LNCAP (cell line): ENCODE measurements around the gene SLC24A3.

Experiments used
- TF ChIP-seq, protein P1 (sequence below): fragments of 450-650 bp; IDR thresholded peaks from 2 replicates; pipeline ENCODE4 v1.5.1; 2017; ENCODE audit warnings: mild to moderate bottlenecking

The SLC24A3 gene

DNA sequence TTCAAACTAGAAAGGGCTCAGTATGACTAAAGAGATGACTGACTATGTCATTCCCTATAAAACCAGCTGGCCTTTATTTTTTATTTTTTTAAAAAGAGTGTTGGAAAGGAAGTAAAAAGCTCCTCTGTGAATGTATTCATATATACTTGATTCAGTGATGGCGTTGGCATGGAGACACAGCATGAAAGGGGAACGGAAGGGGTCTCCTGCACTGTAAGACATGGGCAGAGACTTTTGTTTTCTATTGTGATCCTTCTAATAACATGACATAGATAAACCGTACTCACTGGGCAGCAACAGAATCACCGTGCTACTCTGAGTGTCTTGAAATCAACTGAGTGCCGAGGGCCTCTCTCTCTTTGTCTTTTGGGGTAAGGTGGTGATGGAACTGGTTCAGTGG, 317.6 kb downstream of the SLC24A3 start:
- TF ChIP-seq, protein P1, sequence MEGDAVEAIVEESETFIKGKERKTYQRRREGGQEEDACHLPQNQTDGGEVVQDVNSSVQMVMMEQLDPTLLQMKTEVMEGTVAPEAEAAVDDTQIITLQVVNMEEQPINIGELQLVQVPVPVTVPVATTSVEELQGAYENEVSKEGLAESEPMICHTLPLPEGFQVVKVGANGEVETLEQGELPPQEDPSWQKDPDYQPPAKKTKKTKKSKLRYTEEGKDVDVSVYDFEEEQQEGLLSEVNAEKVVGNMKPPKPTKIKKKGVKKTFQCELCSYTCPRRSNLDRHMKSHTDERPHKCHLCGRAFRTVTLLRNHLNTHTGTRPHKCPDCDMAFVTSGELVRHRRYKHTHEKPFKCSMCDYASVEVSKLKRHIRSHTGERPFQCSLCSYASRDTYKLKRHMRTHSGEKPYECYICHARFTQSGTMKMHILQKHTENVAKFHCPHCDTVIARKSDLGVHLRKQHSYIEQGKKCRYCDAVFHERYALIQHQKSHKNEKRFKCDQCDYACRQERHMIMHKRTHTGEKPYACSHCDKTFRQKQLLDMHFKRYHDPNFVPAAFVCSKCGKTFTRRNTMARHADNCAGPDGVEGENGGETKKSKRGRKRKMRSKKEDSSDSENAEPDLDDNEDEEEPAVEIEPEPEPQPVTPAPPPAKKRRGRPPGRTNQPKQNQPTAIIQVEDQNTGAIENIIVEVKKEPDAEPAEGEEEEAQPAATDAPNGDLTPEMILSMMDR, result no peak

DNA sequence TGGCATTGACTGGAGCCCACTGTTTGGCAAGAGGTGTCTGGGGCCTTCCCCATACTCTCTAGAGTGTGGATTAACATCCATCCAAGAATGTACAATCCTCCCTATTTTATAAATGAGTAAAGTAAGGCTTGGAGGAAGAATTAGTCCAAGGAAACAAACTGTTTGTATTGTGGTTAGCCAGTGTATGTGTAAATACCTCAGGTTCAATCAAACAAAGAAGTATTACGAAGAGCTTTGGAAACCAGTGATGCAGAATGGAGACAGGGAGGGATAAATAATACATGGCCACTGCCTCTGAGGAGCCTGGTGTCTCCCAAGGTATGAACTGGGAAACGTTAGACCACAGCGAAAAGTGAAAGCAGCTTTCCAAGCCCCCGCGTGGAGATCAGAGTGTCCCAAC, 319.0 kb downstream of the SLC24A3 start:
- TF ChIP-seq, protein P1, result no peak

DNA sequence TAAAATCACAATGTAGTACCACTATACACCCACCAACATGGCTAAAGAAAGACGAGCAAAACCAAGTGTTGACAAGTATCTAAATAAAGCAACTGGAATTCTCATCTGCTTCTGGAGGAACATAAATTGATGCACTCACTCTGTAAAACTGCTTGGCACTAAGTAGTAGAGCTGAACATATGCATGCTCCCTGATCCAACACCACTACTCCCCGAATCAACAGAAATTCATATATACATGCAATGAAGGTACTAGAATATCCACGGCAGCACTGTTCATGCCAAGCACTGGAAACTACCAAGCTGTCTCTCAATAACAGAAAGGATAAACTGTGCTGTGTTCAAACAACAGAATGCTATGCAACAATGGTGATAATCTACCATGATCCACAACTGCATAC, 326.1 kb downstream of the SLC24A3 start:
- TF ChIP-seq, protein P1, result no peak

DNA sequence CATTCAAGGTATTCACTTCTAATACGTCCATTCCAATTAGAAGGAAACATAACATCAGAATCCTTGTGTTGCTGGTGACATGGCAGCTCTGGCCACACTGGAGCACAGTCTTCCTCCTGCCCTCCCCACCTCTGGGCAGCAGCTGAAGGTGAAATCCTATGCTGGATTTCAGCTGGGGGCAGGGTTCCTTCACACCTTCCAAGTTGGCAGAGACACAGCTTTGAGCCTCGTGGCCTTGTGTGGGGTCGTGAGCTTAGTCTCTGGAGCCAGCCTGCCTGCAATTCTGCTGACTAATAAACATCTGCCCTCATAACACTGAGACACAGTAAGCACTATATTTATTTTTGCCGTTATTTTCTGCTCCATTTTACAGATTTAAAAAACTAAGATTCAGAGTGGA, 326.7 kb downstream of the SLC24A3 start:
- TF ChIP-seq, protein P1, result no peak

DNA sequence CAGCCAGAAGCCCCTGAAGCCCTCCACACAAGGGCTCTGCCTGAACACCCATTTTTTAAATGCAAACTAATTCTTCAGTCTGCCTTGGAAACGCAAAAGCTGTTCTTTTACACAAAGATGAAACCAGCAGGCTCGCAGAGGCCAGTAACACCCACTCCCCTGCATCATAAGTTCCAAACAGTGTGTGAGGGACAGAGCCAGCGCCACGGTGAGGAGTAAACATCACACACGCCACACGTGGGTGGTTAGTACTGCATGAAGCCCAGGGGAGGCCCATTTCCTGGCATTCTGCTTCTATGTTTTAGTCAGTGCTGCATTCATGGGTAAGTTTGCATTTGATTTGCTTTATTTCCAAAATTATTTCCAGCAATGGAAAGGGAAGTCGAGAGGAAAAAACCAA, 327.9 kb downstream of the SLC24A3 start:
- TF ChIP-seq, protein P1, result no peak

DNA sequence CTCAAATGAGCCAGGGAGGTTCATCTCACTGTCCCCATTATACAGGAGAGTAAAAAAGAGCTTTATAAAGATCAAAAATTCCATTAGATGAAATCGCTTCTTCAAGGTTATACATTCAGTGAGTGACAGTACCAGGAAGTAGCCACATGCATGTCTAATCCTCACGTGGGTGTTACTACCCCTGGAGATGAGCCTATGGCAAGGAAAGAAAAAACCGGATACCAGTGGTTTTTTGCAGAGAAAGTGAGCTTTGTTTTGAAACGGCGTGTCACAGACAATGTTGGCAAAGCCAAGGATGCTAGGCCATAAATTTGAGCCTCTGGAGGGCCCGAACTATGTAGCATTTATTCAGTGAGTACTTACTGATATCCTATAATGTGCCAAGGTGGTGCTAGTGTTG, 330.7 kb downstream of the SLC24A3 start:
- TF ChIP-seq, protein P1, result no peak

DNA sequence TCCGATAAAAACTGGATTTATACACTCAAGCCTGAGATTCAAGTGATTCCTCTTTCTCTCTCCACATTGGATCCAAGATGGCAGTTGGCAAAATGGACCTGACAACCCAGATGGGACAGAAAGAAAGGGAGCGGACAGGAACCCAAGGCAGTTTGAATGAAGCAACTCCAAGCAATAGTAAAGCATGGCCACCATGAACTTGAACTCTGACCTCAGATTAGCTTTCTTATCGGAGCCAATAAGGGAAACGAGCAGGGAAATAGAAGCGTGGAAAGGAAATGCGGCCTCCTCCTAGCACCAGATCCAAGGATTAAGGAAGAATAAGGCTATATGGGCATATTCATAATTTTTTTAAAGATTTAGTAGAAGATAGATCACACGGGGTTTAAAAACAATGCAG, 332.2 kb downstream of the SLC24A3 start:
- TF ChIP-seq, protein P1, result no peak

DNA sequence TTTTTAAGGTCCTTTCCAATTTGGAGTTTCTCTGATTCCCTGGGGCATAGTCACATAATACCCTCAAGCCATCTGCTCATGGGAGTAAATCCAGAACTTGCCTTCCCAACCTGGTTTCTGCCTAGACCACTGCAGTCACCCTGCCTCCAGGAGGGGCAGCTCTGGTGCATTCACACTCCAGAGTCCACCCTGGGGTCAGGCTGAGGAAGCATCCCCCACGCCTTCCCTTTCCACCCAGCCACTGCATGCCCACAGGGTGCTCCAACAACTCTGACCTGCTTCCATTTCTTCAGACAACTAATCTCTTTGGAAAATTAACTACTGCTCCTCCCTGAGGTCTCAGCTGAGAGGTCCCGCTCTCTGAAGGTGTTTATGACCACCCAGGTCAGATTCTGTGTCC, 334.2 kb downstream of the SLC24A3 start:
- TF ChIP-seq, protein P1, result no peak
